Measurements from ENCODE around the gene PDE5A. TPM values are rescaled to one million over a fixed set of nuclear protein-coding genes. Genes with fewer than 3 reads are reported as not detected.

The PDE5A gene
- total RNA-seq, 2 experiments from 2014 or later, result 0.13 TPM; not detected in 1

- no peak overlapping the region for H3K27ac Mint-ChIP-seq
- H3K4me1 Mint-ChIP-seq (ENCODE audit: low read depth), result no peaks in the 10 kb centered on the region
- CTCF ChIA-PET, result no interaction called here
- DNase-seq, result no peak
- H3K27me3 Mint-ChIP-seq (ENCODE audit: low read depth), result peaks cover 9% of the 10 kb centered on the region
- no peaks in the 10 kb centered on the region for H3K36me3 Mint-ChIP-seq (ENCODE audit: low read depth)
- no peak for ATAC-seq
- POLR2A ChIA-PET, result no interaction called here
- no peaks in the 10 kb centered on the region for H3K9me3 Mint-ChIP-seq (ENCODE audit: insufficient read depth)
- no peak overlapping the region for H3K4me3 Mint-ChIP-seq
These were observed 24.3 kb downstream of the PDE5A start for GRCh38 chr4:119604266-119604665.

DNA sequence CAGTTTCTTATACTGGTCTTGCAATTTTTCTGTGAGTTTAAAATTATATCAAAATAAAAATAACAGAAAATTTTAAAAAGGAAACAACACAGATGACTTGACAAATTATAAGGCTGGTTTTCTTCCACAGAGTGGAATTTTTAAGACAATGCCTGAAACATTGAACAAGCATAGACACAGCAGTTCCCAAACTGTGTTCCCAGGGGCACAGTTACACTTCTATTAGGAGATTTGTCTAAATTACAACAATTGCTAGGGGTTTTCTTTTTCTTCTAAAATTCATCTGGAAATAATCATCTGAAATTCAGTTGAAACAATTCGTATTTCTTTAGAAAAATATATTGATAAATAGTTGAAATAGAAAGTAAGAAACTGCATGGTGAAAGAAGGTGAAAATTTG is 26.2 kb downstream of the PDE5A start:
- H3K4me1 Mint-ChIP-seq (ENCODE audit: low read depth), result no peaks in the 10 kb centered on the region
- CTCF ChIA-PET, result no interaction called here
- DNase-seq (no peak), ATAC-seq (no peak)
- H3K27me3 Mint-ChIP-seq (ENCODE audit: low read depth), result peaks cover 14% of the 10 kb centered on the region
- POLR2A ChIA-PET, result no interaction called here
- no peaks in the 10 kb centered on the region for H3K9me3 Mint-ChIP-seq (ENCODE audit: insufficient read depth)
- no peak overlapping the region for H3K4me3 Mint-ChIP-seq
- peaks cover 2% of the 10 kb centered on the region for H3K36me3 Mint-ChIP-seq (ENCODE audit: low read depth)
- no peak overlapping the region for H3K27ac Mint-ChIP-seq

DNA sequence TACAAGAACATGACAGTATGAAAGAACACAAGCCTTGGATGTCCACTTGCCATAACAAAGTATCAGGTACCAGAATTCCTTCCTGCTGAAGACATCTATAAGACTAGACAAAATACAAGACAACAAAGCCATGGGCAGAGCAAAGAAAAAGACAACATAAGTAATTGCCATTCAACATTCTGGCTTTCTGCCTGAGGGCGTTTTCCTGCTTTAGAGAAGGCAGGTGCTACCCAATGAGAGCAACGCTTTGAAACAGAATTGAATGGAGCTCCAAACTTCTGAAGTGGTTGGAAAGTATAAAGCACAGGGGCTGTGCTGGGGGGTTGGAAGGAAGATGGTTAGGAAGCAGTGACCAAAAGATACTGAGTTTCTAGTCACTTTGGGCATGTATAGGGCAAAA is 30.1 kb downstream of the PDE5A start:
- H3K27ac Mint-ChIP-seq, result no peak overlapping the region

GRCh38 chr4:119597377-119597776 is 31.2 kb downstream of the PDE5A start:
- Mint-ChIP-seq H3K4me1 (ENCODE audit: low read depth) (no peaks in the 10 kb centered on the region), H3K9me3 (ENCODE audit: insufficient read depth) (no peaks in the 10 kb centered on the region), H3K27ac (no peak overlapping the region), H3K4me3 (no peak overlapping the region), H3K27me3 (ENCODE audit: low read depth) (peaks cover 5% of the 10 kb centered on the region), H3K36me3 (ENCODE audit: low read depth) (peaks cover 2% of the 10 kb centered on the region)
- DNase-seq (no peak), ATAC-seq (no peak)
- ChIA-PET POLR2A (no interaction called here), CTCF (no interaction called here)

More for the DNA sequence above, 30.1 kb downstream of the PDE5A start:
- no peak overlapping the region for H3K4me3 Mint-ChIP-seq
- no peaks in the 10 kb centered on the region for H3K9me3 Mint-ChIP-seq (ENCODE audit: insufficient read depth)
- H3K4me1 Mint-ChIP-seq (ENCODE audit: low read depth), result no peaks in the 10 kb centered on the region
- peaks cover 5% of the 10 kb centered on the region for H3K27me3 Mint-ChIP-seq (ENCODE audit: low read depth)
- ATAC-seq, result no peak
- peaks cover 2% of the 10 kb centered on the region for H3K36me3 Mint-ChIP-seq (ENCODE audit: low read depth)
- POLR2A ChIA-PET, result no interaction called here
- CTCF ChIA-PET, result no interaction called here
- DNase-seq, result no peak

GRCh38 chr4:119593698-119594097 is 34.9 kb downstream of the PDE5A start:
- ChIA-PET CTCF (no interaction called here), POLR2A (no interaction called here)
- Mint-ChIP-seq H3K9me3 (ENCODE audit: insufficient read depth) (no peaks in the 10 kb centered on the region), H3K4me3 (no peak overlapping the region), H3K27ac (no peak overlapping the region), H3K36me3 (ENCODE audit: low read depth) (peaks cover 2% of the 10 kb centered on the region), H3K27me3 (ENCODE audit: low read depth) (peaks cover 11% of the 10 kb centered on the region), H3K4me1 (ENCODE audit: low read depth) (no peaks in the 10 kb centered on the region)
- ATAC-seq (no peak), DNase-seq (no peak)

DNA sequence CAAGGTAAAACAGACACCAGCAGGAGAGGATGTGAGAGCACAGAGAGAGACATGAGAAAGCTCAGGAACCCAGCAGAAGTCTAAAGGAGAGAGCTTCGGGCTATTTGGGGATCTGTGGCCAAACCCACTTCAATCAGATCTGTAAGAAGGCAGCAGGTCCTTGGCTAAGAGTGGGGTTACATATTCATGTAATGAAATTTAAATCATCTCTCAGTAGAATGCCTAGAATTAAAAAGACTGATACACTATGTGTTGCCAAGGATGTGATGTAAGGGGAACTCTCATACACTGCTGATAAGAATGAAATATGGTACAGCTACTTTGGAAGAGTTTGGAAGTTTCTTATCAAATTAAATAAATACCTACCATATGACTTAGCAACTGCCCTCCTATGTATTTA is 35.8 kb downstream of the PDE5A start:
- DNase-seq (no peak), ATAC-seq (no peak)
- Mint-ChIP-seq H3K27me3 (ENCODE audit: low read depth) (peaks cover 7% of the 10 kb centered on the region), H3K36me3 (ENCODE audit: low read depth) (no peaks in the 10 kb centered on the region), H3K27ac (no peak overlapping the region), H3K4me3 (no peak overlapping the region), H3K4me1 (ENCODE audit: low read depth) (no peaks in the 10 kb centered on the region), H3K9me3 (ENCODE audit: insufficient read depth) (no peaks in the 10 kb centered on the region)
- ChIA-PET CTCF (no interaction called here), POLR2A (no interaction called here)

DNA sequence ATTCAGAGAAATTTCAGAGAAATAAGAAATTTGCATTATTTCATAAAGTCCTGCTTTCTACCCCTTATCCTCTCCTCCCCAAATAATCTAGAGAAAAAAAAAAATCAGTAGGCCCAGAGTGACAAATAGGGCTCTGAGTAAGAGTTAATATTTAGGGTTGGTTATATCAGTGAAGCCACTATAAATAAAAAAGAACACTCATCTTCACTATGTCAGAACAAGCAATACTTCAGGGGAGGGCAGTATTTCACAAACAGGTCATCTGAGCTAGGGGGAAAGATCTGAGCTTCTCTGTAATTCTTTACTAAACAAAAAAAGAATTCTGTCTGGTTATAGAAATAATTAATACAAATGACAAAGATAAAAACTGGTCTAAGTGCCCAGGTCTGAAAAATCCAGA is 39.4 kb downstream of the PDE5A start:
- POLR2A ChIA-PET, result no interaction called here
- Mint-ChIP-seq H3K27ac (no peak overlapping the region), H3K4me1 (ENCODE audit: low read depth) (no peaks in the 10 kb centered on the region), H3K9me3 (ENCODE audit: insufficient read depth) (no peaks in the 10 kb centered on the region), H3K36me3 (ENCODE audit: low read depth) (no peaks in the 10 kb centered on the region), H3K27me3 (ENCODE audit: low read depth) (peaks cover 7% of the 10 kb centered on the region), H3K4me3 (no peak overlapping the region)
- no peak for DNase-seq
- ATAC-seq, result no peak
- CTCF ChIA-PET, result no interaction called here

- Mint-ChIP-seq H3K27me3 (ENCODE audit: low read depth) (peaks cover 7% of the 10 kb centered on the region), H3K4me3 (no peak overlapping the region), H3K9me3 (ENCODE audit: insufficient read depth) (no peaks in the 10 kb centered on the region), H3K27ac (no peak overlapping the region), H3K36me3 (ENCODE audit: low read depth) (no peaks in the 10 kb centered on the region), H3K4me1 (ENCODE audit: low read depth) (no peaks in the 10 kb centered on the region)
- ChIA-PET POLR2A (interaction anchor here (0.5 kb wide), 1 partner anchor 1872 kb away, joined by 3 read pairs; no protein-coding TSS in a partner anchor), CTCF (no interaction called here)
- no peak for ATAC-seq
- no peak for DNase-seq
These were observed 40.8 kb downstream of the PDE5A start for GRCh38 chr4:119587796-119588195.

DNA sequence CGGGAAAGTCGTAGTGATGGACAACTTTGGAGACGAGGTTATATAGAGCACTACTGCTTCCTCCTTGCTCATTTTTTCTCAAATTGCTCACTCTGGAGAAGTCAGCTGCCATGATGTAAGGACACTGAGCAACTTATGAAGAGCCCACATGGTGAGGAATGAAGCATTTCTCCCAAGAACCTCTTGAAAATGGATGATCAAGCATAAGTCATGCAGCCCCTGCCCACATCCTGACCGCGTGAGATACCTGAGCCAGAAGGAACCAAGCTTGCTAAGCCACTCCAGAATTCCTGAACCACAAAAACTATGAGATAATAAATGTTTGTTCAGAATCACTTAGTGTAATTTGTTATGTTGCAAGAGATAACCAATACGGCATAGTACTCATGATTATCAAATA is 42.8 kb downstream of the PDE5A start:
- H3K4me1 Mint-ChIP-seq (ENCODE audit: low read depth), result no peaks in the 10 kb centered on the region
- CTCF ChIA-PET, result no interaction called here
- ATAC-seq, result no peak

GRCh38 chr4:119581190-119581873 is 47.3 kb downstream of the PDE5A start:
- no peak for ATAC-seq
- no peaks in the 10 kb centered on the region for H3K4me1 Mint-ChIP-seq (ENCODE audit: low read depth)

More for the DNA sequence above, 42.8 kb downstream of the PDE5A start:
- Mint-ChIP-seq H3K9me3 (ENCODE audit: insufficient read depth) (no peaks in the 10 kb centered on the region), H3K4me3 (no peak overlapping the region), H3K27me3 (ENCODE audit: low read depth) (peaks cover 7% of the 10 kb centered on the region), H3K36me3 (ENCODE audit: low read depth) (no peaks in the 10 kb centered on the region), H3K27ac (no peak overlapping the region)
- POLR2A ChIA-PET, result no interaction called here
- no peak for DNase-seq

GRCh38 chr4:119580293-119580692 is 48.3 kb downstream of the PDE5A start:
- CTCF ChIA-PET, result interaction anchor here (2.5 kb wide), 1 partner anchor 48 kb away, joined by 7 read pairs; the partner anchor contains the start of gene PDE5A
- Mint-ChIP-seq H3K9me3 (ENCODE audit: insufficient read depth) (no peaks in the 10 kb centered on the region), H3K27me3 (ENCODE audit: low read depth) (no peaks in the 10 kb centered on the region), H3K4me3 (no peak overlapping the region), H3K36me3 (ENCODE audit: low read depth) (no peaks in the 10 kb centered on the region), H3K4me1 (ENCODE audit: low read depth) (no peaks in the 10 kb centered on the region), H3K27ac (no peak overlapping the region)
- no peak for DNase-seq
- POLR2A ChIA-PET, result no interaction called here
- no peak for ATAC-seq

More at GRCh38 chr4:119581190-119581873, 47.3 kb downstream of the PDE5A start:
- Mint-ChIP-seq H3K4me3 (no peak overlapping the region), H3K27ac (no peak overlapping the region), H3K27me3 (ENCODE audit: low read depth) (no peaks in the 10 kb centered on the region), H3K9me3 (ENCODE audit: insufficient read depth) (no peaks in the 10 kb centered on the region), H3K36me3 (ENCODE audit: low read depth) (no peaks in the 10 kb centered on the region)
- CTCF ChIA-PET, result interaction anchor here (2.5 kb wide), 1 partner anchor 47 kb away, joined by 7 read pairs; the partner anchor contains the start of gene PDE5A
- POLR2A ChIA-PET, result no interaction called here
- no peak for DNase-seq

DNA sequence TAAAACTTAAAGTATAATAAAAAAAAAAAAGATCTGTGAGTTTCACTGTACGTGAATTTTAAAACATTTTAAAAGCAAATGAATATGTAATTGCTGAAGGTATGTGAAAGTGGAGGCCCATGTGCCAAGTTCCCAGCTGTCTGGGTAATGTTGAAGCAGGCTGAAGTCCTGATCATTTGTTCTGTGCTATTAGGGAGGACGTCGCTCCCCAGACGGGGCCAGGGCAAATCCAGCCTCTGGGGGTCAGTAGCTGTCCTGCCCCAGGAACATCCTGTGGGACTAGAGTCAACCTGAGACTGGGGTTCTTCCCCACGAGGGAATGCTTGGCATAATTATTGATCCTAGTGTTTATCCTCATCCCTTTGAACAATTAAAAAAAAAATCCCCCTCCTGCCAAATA is 48.8 kb downstream of the PDE5A start:
- Mint-ChIP-seq H3K4me1 (ENCODE audit: low read depth) (no peaks in the 10 kb centered on the region), H3K36me3 (ENCODE audit: low read depth) (no peaks in the 10 kb centered on the region), H3K4me3 (no peak overlapping the region), H3K9me3 (ENCODE audit: insufficient read depth) (peaks cover 2% of the 10 kb centered on the region), H3K27me3 (ENCODE audit: low read depth) (no peaks in the 10 kb centered on the region), H3K27ac (no peak overlapping the region)
- CTCF ChIA-PET, result interaction anchor here (2.5 kb wide), 1 partner anchor 48 kb away, joined by 7 read pairs; the partner anchor contains the start of gene PDE5A
- no peak for ATAC-seq
- no peak for DNase-seq
- POLR2A ChIA-PET, result no interaction called here

DNA sequence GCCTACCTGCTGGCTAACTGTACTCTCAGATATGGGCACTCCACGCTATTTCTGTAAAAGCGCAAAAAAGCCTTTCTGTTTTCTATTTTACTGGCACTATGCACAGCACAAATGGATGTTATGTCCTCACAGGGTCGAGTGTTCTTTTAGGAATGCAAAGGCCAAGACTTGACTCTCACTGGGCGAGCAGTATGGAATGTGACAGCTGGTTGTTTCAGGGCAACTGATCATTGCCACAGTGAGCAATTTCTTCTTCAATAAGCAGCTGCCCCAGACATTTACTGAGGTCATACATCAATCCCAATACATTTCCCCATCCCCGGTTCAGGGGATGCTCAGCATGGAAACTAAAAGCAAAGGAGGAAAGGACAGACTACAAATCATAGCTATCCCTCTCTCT is 58.2 kb downstream of the PDE5A start:
- ATAC-seq (no peak), DNase-seq (no peak)
- no peak overlapping the region for H3K4me3 Mint-ChIP-seq
- H3K36me3 Mint-ChIP-seq (ENCODE audit: low read depth), result no peaks in the 10 kb centered on the region
- no peaks in the 10 kb centered on the region for H3K27me3 Mint-ChIP-seq (ENCODE audit: low read depth)
- H3K4me1 Mint-ChIP-seq (ENCODE audit: low read depth), result no peaks in the 10 kb centered on the region
- ChIA-PET POLR2A (no interaction called here), CTCF (no interaction called here)
- peaks cover 5% of the 10 kb centered on the region for H3K9me3 Mint-ChIP-seq (ENCODE audit: insufficient read depth)
- H3K27ac Mint-ChIP-seq, result no peak overlapping the region

All from activated CD8-positive, alpha-beta T cell treated with anti-CD3 and anti-CD28 coated beads, Interleukin-2, amount 10 ng/mL, durations not matched to agents 7 days and 5 days (primary cell).